ENCODE measurements around the gene GABBR2.

The GABBR2 gene

GRCh38 chr9:98321269-98321668 is 387.5 kb downstream of the GABBR2 start:
- no peak for DNase-seq (ENCODE audit: low spot score)

- no peak for DNase-seq (ENCODE audit: low spot score)
These were observed 389.8 kb downstream of the GABBR2 start for GRCh38 chr9:98318834-98319478.

DNA sequence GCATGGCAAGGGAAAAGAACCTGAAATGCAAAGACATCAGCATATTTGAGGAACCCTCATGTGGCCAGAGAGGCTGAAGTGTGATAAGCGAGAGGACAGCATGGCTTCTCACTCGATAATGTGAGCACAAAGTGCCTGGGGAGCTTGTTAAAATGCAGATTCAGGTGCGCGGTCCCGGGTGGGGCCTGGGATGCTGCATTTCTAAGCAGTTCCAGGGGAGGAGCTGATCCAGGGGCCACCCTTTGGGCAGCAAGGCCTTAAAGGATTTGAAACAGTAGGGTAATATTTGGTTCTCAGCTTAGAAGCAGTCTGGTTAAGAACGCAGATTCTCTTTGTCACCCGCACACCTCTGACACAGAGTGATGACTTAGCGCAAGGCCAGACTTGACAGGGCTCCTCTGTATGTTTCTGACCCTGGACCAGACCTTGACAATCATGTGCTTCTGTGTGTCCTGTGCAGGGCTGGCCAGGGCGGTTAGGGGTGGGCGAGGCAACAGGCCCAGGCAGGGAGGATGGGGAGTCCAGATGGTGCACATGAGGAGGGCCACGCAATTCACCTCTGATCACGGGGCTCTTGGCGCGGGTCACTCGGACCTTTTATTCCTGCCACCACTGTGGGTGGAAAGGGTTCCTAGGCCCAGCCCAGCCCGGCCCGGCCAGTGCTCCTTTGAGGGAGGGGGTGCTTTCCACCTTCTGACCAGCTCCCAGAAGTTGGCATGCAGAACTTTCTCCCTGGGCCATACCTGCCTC is 390.5 kb downstream of the GABBR2 start:
- DNase-seq (ENCODE audit: low spot score): no peak

- DNase-seq (ENCODE audit: low spot score): no peak
These were observed 391.4 kb downstream of the GABBR2 start for GRCh38 chr9:98317134-98317857.

DNA sequence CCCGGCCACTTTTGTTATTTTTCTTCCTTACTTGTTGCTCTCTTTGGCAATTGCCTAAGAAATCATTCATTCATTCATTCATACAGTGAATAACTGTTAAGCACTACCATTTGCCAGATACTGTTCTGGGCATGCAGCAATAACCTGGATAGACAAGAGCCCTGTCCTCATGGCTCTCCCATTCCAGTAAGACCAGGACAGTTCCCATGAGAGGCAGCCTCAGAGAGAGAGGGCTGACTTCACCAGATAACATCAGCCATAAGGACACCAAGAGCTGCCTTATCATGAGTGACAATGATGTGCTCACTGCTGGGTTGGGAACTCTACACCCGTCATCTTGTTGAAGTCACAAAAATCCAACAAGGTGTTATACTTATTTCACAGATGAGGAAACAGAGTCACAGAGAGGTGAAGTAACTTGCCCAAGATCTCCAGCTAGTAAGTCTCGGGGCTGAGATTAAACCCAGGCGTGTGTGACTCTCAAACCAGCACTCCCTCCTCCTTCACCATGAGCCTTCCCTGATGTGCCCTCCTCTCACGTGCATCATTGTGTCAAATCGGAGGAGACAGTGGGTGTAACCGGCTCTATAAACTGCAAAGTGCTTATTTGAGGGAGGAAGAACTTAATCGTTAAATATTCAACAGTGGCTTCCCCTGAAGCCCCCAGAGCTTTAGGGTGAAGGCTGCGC is 392.1 kb downstream of the GABBR2 start:
- no peak for DNase-seq (ENCODE audit: low spot score)

DNA sequence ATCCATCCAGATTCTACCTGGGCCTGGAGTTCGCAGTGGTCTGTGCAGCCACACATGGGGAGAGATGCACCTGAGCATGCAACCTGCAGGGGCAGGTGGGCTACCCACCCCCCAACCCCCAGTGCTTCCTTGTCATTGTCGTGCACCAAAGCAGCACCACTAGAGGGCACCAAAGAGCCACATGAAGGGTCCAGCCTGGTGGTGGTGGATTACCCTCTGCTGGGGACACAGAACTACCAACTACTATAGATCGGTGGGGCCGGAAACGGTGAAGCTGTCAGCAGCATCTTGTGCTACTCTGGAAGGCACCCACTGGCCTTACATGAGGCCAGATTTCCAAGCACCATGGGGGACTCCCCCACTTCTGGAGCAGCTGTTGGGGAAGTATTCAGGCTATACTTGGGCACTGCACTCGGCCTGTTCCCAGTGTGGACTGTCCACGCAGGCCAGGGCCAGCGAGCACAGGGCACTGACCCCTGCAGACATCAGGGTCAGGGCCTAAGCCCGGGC is 393.1 kb downstream of the GABBR2 start:
- peak; percentile 51 for DNase-seq (ENCODE audit: low spot score)

DNA sequence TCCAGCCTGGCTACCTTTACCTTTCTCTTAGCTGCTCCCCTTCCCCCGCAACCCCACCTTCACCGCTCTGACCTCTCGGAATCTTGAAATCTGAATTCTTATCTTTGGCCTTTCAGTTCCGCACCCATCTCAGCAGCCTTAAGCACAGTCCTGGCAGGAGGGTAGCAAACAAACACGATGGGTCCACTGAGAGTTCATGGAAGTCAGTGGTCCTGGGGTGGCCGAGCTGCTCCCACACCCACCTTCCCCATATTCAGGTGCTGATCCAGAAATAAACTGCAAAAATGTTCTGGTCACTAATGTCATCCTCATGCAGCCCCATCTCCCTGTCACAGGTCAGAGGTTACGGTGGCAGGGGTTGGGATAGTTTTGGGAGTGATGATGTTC is 393.7 kb downstream of the GABBR2 start:
- no peak for DNase-seq (ENCODE audit: low spot score)

DNA sequence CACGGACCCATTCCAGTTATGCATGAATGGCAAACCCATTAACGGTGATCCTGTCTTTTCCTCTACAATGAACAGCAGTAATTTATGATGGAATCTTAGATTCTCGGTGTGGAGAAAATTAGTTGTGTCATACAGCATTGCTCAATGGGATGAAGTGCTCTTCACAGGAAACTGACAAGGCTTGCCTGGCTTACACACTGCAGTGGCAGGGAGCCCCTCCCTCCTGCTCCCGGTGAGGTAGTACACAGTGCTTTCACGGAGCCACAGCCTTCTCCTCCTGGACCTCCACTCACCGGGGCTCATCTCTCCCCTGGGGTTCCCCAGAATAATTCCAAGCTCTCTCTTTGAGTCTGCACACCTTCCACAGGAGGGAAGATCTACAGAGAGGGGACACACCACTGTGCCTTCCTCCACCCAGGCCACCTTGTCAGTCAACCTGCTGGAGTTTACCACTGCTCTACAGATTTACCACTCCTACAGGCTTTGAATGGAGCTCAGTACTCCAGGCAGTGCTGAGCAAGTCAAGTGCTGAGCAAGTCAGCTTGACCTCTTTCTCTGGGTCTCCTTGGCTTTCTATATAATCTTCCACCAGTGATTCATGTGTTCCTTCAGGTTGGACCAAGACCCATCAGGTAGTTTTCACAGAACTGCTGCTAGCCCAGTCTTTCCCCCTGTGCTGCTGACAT is 394.2 kb downstream of the GABBR2 start:
- no peak for DNase-seq (ENCODE audit: low spot score)

- no peak for DNase-seq (ENCODE audit: low spot score)
These were observed 396.4 kb downstream of the GABBR2 start for GRCh38 chr9:98312365-98312764.

GRCh38 chr9:98311541-98311940 is 397.2 kb downstream of the GABBR2 start:
- DNase-seq (ENCODE audit: low spot score): no peak

DNA sequence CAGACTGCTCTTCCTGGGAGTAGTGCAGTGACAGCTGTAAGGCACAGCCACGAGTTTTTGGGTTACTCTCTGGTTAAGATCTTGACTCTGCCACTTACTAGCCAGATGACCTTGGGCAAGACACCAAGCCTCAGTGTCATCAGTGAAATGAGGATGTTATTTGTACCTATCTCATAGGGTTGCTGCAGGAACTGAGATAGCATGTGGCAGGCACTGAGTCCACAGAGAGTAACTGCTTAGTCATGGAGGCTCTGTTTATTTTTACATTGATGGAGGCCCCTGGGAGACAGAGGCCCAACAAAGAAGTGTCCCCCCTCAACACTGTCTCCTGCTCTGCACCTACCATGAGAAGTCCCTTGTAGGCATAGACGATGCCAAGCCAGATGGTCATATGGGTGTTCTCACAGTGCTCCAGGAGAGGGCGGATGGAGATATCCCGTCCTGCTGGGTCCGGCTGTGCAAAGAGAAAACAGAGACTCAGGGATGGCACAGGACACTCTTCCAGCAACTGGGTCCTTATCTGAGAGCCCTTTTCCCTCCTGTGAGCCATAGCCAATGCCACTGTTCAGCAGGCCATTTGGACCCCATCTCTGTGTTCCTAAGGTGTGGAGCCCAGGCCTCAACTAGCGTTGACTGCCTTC is 397.9 kb downstream of the GABBR2 start:
- no peak for DNase-seq (ENCODE audit: low spot score)

DNA sequence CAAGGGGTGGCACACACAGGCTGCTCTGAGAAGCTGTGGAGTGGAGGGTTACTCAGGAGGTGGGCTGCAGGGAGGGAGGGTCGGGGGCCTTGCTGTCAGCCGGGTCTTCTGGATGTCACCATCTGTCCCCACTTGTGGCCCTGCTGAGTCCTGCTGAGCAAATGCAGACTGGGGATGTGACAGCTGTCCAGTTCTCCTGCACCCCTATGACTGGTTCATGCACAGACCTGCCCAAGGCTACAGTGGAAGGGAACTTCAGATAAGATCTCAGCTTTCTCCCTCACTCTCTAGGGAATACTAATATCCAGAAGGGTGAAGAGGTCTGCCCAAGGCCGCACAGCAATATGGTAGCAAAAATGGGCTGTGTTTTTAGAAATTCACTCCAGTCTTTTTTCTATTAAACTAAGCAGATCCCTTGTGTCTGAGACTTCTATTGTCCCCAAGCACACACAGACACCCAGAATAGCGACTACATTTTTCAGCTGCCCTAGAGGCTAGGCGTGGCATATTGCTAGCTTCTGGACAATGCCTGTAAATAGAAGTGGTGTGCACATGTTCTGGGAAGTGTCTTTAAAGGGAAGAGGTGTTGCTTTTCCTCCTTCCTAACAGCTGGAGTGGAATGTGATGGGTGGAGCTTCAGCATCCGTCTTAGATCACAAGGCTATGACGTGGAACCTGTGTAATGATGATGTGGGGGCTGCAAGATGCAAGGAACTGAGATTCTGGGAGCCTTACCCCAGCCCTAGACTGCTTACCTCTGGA is 402.2 kb downstream of the GABBR2 start:
- no peak for DNase-seq (ENCODE audit: low spot score)

DNA sequence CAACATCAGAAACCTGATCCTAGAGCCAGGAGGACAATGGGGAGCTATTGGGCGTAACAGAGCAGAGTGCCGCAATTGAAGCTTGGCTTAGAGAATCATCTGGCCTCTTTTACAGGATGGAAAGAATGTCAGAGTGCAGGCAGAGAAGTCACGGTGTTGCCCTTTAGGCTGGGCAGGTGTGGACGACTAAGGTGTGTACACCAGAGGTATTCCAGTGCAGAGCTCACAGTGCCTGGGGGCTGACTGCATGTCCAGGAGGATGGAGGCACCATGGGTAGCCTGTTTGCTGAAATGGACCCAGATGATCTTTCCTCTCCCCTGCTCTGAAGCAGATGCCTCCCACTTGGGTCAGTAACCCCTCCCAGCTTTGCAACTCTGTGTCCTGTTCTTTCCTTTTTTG is 404.4 kb downstream of the GABBR2 start:
- no peak for DNase-seq (ENCODE audit: low spot score)

DNA sequence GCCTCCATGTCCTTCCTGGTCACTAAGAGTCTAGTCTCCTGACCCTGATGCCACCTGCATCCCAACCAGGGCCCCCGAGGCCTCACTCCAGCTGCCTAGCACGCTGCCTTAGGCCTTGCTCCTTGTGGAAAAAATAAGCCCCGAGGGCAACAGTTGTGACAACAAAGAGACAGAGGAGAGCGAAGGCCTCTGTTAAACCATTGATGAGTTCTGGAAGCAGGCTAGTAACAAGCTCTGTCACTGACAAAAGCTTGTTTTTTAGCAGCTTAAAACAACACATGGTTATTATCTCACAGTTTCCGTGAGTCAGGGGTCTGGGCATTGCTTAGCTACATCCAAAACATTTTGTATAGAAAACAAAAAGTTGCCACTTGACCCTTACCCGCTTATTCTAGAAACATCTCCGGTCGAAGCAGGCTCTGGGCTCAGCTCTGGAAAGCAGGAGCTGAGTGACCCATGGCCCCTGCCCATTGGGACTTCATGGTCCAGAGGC is 405.1 kb downstream of the GABBR2 start:
- no peak for DNase-seq (ENCODE audit: low spot score)

GRCh38 chr9:98302938-98303632 is 405.6 kb downstream of the GABBR2 start:
- DNase-seq (ENCODE audit: low spot score): no peak

DNA sequence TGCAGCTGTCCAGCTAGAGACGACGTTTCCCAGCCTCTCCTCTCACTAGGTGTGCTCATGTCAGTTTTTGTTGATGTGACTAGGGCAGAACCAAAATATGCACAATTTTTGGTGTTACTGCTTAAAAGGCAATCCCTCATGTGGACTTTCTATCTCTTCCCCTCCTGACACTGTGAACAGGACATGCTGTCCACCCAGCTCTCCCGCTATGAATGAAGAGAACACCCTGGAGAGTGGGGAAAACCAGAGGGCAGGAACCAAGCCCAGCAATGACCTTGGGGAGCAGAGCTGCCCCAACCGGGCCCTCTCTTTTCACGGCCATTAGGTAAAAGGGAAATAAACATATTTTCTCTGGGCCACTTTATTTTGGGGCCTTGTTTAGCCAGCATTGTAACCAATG is 406.6 kb downstream of the GABBR2 start:
- DNase-seq (ENCODE audit: low spot score): no peak

GRCh38 chr9:98300611-98301010 is 408.1 kb downstream of the GABBR2 start:
- no peak for DNase-seq (ENCODE audit: low spot score)

- DNase-seq (ENCODE audit: low spot score): no peak
These were observed 410.3 kb downstream of the GABBR2 start for GRCh38 chr9:98298476-98298875.

DNA sequence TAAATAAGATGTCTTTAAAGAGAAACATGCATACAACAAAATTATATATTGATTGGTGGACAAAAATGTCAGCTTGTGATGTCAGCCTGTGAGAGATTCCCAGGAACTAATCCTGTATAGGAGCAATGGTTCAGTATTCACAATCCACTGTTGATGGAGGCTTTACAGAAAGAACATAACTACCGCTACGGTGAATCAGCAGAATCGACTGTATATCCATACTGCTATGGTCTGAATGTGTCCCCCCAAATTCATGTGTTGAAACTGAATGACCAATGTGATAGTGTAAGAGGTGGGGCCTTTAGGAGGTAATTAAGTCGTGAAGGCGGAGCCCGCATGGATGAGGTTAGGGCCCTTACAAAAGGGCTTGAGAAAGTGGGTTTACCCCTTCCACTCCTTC is 412.9 kb downstream of the GABBR2 start:
- DNase-seq (ENCODE audit: low spot score): no peak

DNA sequence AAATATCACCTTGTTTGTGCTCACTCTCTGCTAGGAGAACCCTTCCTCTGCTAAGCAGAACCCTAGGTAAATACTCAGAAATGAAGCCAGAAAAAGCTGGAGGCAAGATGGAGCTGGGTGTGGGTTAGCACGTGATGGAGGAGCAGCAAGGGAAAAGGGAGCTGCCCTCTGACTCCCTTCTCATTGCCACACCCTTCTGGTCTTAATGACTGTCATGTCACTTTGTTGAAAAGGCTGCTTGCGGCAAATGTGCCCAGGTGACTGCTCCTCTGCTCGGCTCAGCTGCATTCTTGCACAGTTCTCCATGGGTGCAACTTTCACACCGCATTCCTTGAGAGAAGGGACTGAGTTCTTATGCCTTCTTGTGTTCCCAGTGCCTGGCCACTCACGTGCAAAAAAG is 416.9 kb downstream of the GABBR2 start:
- no peak for DNase-seq (ENCODE audit: low spot score)

Data from globus pallidus (tissue), 1 donor.